Activated CD4-positive, alpha-beta T cell treated with anti-CD3 and anti-CD28 coated beads, Interleukin-2, amount 50 U/mL, for 24 hours (primary cell): ENCODE measurements around the gene SEPSECS.

Source experiments
- DNase-seq, 2 donors: peaks; one replicate each; pipeline ENCODE4 v3.0.0-alpha.2; 2020; ENCODE audit warnings: low read depth in 1 of 2, low spot score in 1 of 2

Gene SEPSECS

GRCh38 chr4:25110527-25111329 is 49.5 kb downstream of the SEPSECS start:
- no peak for DNase-seq

- DNase-seq, result no peak
These were observed 50.7 kb downstream of the SEPSECS start for GRCh38 chr4:25109511-25109910.

DNA sequence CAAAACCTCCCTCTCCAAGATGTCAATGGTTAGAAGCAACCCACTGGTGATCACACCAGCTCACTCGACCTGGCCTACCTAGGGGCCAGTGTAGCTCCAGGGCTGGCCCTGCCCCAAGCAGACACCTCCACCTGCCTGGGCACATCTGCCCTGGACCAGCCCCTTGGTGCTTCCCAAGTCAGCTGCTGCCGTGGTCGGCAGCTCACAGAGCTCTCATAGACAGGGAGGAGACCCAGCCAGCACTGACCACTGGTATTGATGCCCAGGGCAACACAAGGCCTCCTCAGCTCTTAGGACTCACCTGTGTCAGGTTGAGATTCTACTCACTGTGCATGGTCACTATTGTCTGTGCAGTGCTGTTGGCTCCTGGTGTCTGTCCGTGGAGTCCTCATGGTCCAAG is 51.7 kb downstream of the SEPSECS start:
- DNase-seq, result no peak

GRCh38 chr4:25107827-25108516 is 52.3 kb downstream of the SEPSECS start:
- no peak for DNase-seq

- DNase-seq, result no peak
These were observed 53.7 kb downstream of the SEPSECS start for GRCh38 chr4:25106363-25107151.

GRCh38 chr4:25104591-25104990 is 55.7 kb downstream of the SEPSECS start:
- DNase-seq, result no peak

- no peak for DNase-seq
These were observed 56.8 kb downstream of the SEPSECS start for GRCh38 chr4:25103418-25103817.

- no peak for DNase-seq
These were observed 58.4 kb downstream of the SEPSECS start for GRCh38 chr4:25101836-25102235.

DNA sequence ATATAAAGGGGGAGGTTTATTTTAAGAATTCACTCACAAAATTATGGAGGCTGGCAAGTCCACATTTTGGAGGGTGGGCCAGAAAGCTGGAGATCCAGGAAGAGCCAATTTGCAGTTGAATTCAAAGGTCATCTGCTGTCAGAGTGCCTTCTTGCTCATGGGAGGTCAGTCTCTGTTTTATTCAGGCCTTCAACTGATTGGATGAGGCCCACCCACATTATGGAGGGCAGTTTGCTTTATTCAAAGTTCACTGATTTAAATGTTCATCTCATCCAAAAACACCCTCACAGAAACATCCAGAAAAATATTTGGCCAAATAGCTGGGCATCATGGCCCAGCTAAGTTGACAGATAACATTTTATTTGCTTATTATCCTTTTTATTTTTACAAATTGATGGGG is 59.5 kb downstream of the SEPSECS start:
- DNase-seq, result no peak

GRCh38 chr4:25100021-25100555 is 60.2 kb downstream of the SEPSECS start:
- DNase-seq, result no peak

DNA sequence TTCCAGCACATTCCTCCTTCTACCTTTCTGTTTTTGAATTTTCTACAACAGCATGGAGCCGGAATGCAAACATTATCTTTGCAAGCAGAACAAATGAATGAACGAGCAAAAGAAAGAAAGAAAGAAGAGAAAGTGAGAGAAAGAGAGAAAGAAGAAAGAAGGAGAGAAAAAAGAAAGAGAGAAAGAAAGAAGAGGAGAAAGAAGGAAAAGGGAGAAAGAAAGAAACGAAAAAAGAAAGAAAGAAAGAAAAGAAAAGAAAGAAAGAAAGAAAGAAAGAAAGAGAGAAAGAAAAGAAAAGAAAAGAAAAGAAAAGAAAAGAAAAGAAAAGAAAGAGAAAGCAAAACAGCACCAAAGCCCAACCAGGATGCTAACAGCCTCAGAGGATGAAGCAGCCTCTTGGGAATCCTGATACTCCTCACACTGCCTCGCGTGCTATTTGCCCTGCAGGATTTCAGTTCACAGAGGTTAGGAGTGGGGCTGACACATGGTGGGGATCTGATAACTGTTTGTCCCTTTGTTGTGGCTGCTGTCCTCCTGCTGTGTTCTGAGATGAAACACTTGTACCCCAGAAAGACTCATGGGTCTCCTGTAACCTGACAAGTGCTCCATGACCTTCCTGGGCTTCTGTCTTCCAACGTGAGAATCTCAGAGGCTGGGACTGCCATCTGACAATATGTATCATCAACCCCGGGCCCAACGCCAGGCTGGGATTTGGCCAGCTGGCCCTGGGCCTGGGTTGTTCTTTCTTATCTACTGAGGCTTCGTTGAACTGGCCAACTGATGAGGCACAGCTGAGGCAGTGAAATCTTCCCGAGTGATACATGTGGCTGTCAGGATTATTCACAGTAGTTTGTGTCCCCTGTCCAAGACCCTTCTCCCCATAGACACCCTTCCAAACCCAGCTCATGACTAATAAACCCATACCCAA is 61.0 kb downstream of the SEPSECS start:
- no peak for DNase-seq

- DNase-seq, result no peak
These were observed 63.2 kb downstream of the SEPSECS start for GRCh38 chr4:25096981-25097443.

- DNase-seq, result no peak
These were observed 63.8 kb downstream of the SEPSECS start for GRCh38 chr4:25096251-25096980.

DNA sequence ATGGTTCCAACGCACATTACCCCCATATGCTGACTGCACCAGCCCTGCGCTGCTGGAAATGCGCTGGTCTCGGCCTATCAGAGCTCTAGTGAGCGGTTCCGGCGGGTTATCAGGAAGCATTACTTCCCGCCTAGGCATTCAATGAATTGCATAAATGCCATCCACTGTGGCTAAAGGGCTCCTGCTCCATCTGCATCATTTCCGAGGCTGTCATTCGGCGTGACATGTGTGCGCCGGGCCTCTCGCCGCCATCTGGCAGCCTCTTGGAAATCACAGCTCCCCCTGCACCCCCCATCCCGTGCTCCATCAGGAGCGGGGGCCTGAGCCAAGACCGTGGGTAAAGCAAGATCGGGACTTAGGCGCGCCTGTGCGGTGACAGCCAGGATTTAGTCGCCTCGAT is 64.4 kb downstream of the SEPSECS start:
- DNase-seq, result no peak

- no peak for DNase-seq
These were observed 68.1 kb downstream of the SEPSECS start for GRCh38 chr4:25092139-25092538.

DNA sequence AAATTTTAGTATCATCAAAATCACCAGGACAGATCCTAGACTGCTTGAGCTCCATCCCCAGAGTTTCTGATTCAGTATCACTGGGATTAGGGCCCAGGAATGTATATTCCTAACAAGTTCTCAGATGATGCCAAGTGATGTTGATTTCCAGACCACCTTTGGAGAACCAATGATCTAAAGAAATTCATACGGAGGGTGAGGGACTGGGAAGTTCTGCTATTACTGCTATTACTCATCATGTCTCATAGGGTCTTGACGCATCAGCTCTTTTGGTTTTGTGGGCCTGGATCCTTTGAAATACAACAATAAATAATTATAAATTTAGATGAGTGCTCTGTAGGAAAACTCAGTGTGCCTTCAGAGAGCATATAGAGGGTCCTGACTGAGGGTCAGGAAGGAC is 69.7 kb downstream of the SEPSECS start:
- DNase-seq, result no peak

- no peak for DNase-seq
These were observed 71.0 kb downstream of the SEPSECS start for GRCh38 chr4:25089051-25089763.

GRCh38 chr4:25088093-25088952 is 71.9 kb downstream of the SEPSECS start:
- DNase-seq, result no peak
